ENCODE measurements around the gene GLA. TPM values are rescaled to one million over a fixed set of nuclear protein-coding genes. Genes with fewer than 3 reads are reported as not detected.
A peak's percentile ranks its signal among the peaks of the same experiment; 100 is the strongest.

The GLA gene
- total and polyA plus RNA-seq, 2 of the 13 experiments (the other 11 are each of a cell fraction or from before 2014, with no cell fraction given): 31.4 to 59.3 TPM

GRCh38 chrX:101349193-101349562, 58.5 kb downstream of the GLA start (continued):
- no peak for TF ChIP-seq E2F2 (CRISPR knock-in tag; IDR thresholded peaks at IDR 0.05; ENCODE audit: borderline replicate concordance)
- TF ChIP-seq ZNF841 (CRISPR knock-in tag; IDR thresholded peaks at IDR 0.05; ENCODE audit: borderline replicate concordance): no peak
- no peak for TF ChIP-seq FOXP1 (IDR thresholded peaks at IDR 0.05)
- no peak for TF ChIP-seq FOXP1 (CRISPR knock-in tag; IDR thresholded peaks at IDR 0.05)
- TF ChIP-seq CENPT (CRISPR knock-in tag; IDR thresholded peaks at IDR 0.05; ENCODE audit: low read depth): no peak
- no peak for TF ChIP-seq XRCC5 (optimal IDR thresholded peaks at IDR 0.05; ENCODE audit: low read length)
- no peak for TF ChIP-seq MTF2 (CRISPR knock-in tag; IDR thresholded peaks at IDR 0.05; ENCODE audit: borderline replicate concordance)
- TF ChIP-seq HMGA1 (CRISPR knock-in tag; conservative IDR thresholded peaks at IDR 0.05): no peak

- no peaks in the 10 kb centered on the region for H3K27me3 ChIP-seq (ENCODE audit: control insufficient read depth in 1 of 2, insufficient read depth in 2 of 2, low read length in 2 of 2)
- POLR2A ChIA-PET: interaction anchor here (0.5 to 2.6 kb wide), 4 partner anchors 42 to 298 kb away, joined by 3 to 35 read pairs (median 4); partner anchors contain the start of gene RPL36A
- peak; percentile 67 for FAIRE-seq
- 0 out of 2 replicates have a peak, but pooled peaks have one; percentile 37 for TF ChIP-seq FOXC1 (CRISPR knock-in tag; IDR thresholded peaks at IDR 0.05; ENCODE audit: borderline replicate concordance)
- TF ChIP-seq ARID4A (CRISPR knock-in tag; IDR thresholded peaks at IDR 0.05; ENCODE audit: borderline replicate concordance): peak; percentile 78
- no peak for TF ChIP-seq ZBTB7A (CRISPR knock-in tag; IDR thresholded peaks at IDR 0.05)
- peak; percentile 57 for TF ChIP-seq ELF1 (CRISPR knock-in tag; IDR thresholded peaks at IDR 0.05)
- TF ChIP-seq ZBTB14 (CRISPR knock-in tag; IDR thresholded peaks at IDR 0.05): no peak
- TF ChIP-seq DRAP1 (CRISPR knock-in tag; IDR thresholded peaks at IDR 0.05): peak; percentile 17; the same call in 1 of the 2 replicates
- peak; percentile 67; the same call in 1 of the 2 replicates for TF ChIP-seq DMAP1 (CRISPR knock-in tag; IDR thresholded peaks at IDR 0.05)
- no peak for TF ChIP-seq MXD3 (CRISPR knock-in tag; IDR thresholded peaks at IDR 0.05)
Measured at GRCh38 chrX:101348452-101349192, 59.1 kb downstream of the GLA start, which contains the start of gene TIMM8A. Gene TIMM8A (minus strand): TSS chrX:101348742. CDS start chrX:101348664, 78 bp downstream.

More at GRCh38 chrX:101348452-101349192, 59.1 kb downstream of the GLA start, which contains the start of gene TIMM8A:
- Histone ChIP-seq H3K9me3 (ENCODE audit: low read length) (no peaks in the 10 kb centered on the region), H3K79me2 (ENCODE audit: insufficient read depth, low read length) (peaks cover 20% of the 10 kb centered on the region), H3K27ac (ENCODE audit: extremely low read length, insufficient read depth, low read length) (peak within 1 kb of the TSS; percentile 85), H3K4me1 (ENCODE audit: insufficient read depth, low read length) (0 out of 2 replicates have a peak, but pooled peaks cover 8% of the 10 kb centered on the region), H2AFZ (ENCODE audit: low read length) (no peak within 1 kb of the TSS), H4K20me1 (ENCODE audit: insufficient read depth, low read length) (no peaks in the 10 kb centered on the region), H3K4me3 (replicated peaks in 1 of 3; ENCODE audit: insufficient read depth in 1 of 3, low read depth in 2 of 3, low read length in 3 of 3) (peak within 1 kb of the TSS; percentile 66 to 75 (median 71)), H3K36me3 (replicated peaks in 1 of 2; ENCODE audit: control insufficient read depth in 1 of 2, insufficient read depth in 2 of 2, low read length in 2 of 2) (peaks cover 0 to 3% of the 10 kb centered on the region in 2 experiments; a peak in 1 of 5 replicates), H3K4me2 (ENCODE audit: low read depth, low read length) (peak within 1 kb of the TSS; percentile 74), H3K9ac (ENCODE audit: insufficient read depth, low read depth, low read length) (peak within 1 kb of the TSS; percentile 76)
- ATAC-seq (peak; percentile 98), DNase-seq (ENCODE audit: low spot score) (peak; percentile 65)
- in situ Hi-C loops (cut with HindIII; ENCODE audit: extremely low pct_ligation_motif_present, low pct_unique_long_range_greater_than_20kb) (no loop called here), intact Hi-C loops (cut with micrococcal nuclease; ENCODE audit: unreplicated experiment) (loop anchor here (5.0 kb wide), 2 partner anchors 44 to 59 kb away; partner anchors contain the start of genes GLA, HNRNPH2 and RPL36A)
- CTCF ChIA-PET (ENCODE audit: low intra/inter-chr PET ratio, low total read pairs): no interaction called here
- BruUV-seq (replicated peaks): TSS peak; percentile 89
- WGBS (ENCODE audit: low lambda C conversion rate): 4% methylated on average over 10 of the region's 55 CpGs

Data from HepG2 (cell line).